Activated CD4-positive, alpha-beta T cell treated with anti-CD3 and anti-CD28 coated beads, Interleukin-2, amount 50 U/mL, for 1 hour (primary cell): ENCODE results near the gene REEP3.

Source experiments
- DNase-seq: peaks from one replicate; pipeline ENCODE4 v3.0.0-alpha.2; 2020

Gene REEP3

GRCh38 chr10:63591600-63592379 is 70.6 kb downstream of the REEP3 start:
- DNase-seq, result no peak

- DNase-seq, result no peak
These were observed 72.4 kb downstream of the REEP3 start for GRCh38 chr10:63593576-63593975.

- no peak for DNase-seq
These were observed 73.9 kb downstream of the REEP3 start for GRCh38 chr10:63595072-63595471.

- DNase-seq, result no peak
These were observed 75.7 kb downstream of the REEP3 start for GRCh38 chr10:63596924-63597323.

GRCh38 chr10:63600540-63600939 is 79.3 kb downstream of the REEP3 start:
- DNase-seq, result no peak

GRCh38 chr10:63603709-63604445 is 82.7 kb downstream of the REEP3 start:
- no peak for DNase-seq

- no peak for DNase-seq
These were observed 84.2 kb downstream of the REEP3 start for GRCh38 chr10:63605197-63605967.

GRCh38 chr10:63608511-63608910 is 87.3 kb downstream of the REEP3 start:
- no peak for DNase-seq

GRCh38 chr10:63611078-63611477 is 89.9 kb downstream of the REEP3 start:
- no peak for DNase-seq

GRCh38 chr10:63614371-63614891 is 93.2 kb downstream of the REEP3 start:
- DNase-seq, result no peak

GRCh38 chr10:63618552-63618951 is 97.4 kb downstream of the REEP3 start:
- DNase-seq, result no peak

GRCh38 chr10:63619426-63619825 is 98.2 kb downstream of the REEP3 start:
- DNase-seq, result no peak

- DNase-seq, result no peak
These were observed 100.9 kb downstream of the REEP3 start for GRCh38 chr10:63622097-63622496.

GRCh38 chr10:63624701-63625100 is 103.5 kb downstream of the REEP3 start:
- no peak for DNase-seq

GRCh38 chr10:63627396-63627795 is 106.2 kb downstream of the REEP3 start:
- no peak for DNase-seq

- DNase-seq, result no peak
These were observed 106.7 kb downstream of the REEP3 start for GRCh38 chr10:63627881-63628296.

- DNase-seq, result no peak
These were observed 107.5 kb downstream of the REEP3 start for GRCh38 chr10:63628526-63629362.

- peak; percentile 79 for DNase-seq
These were observed 108.3 kb downstream of the REEP3 start for GRCh38 chr10:63629363-63630084.

- DNase-seq, result peak; percentile 72
These were observed 109.1 kb downstream of the REEP3 start for GRCh38 chr10:63630085-63630930.

- no peak for DNase-seq
These were observed 109.9 kb downstream of the REEP3 start for GRCh38 chr10:63630931-63631680.
